Cerebellar cortex (tissue), 1 donor: Measurements from ENCODE around the gene IFNA21.
"Not testable (repeated sequence)": the region's sequence is repeated elsewhere in the genome, so short reads cannot be mapped to it uniquely, and the experiment has no call there.

Experiments
- DNase-seq: peaks from one replicate; pipeline ENCODE4 v3.0.0-alpha.2; 2015; ENCODE audit warnings: low spot score

IFNA21 gene

DNA sequence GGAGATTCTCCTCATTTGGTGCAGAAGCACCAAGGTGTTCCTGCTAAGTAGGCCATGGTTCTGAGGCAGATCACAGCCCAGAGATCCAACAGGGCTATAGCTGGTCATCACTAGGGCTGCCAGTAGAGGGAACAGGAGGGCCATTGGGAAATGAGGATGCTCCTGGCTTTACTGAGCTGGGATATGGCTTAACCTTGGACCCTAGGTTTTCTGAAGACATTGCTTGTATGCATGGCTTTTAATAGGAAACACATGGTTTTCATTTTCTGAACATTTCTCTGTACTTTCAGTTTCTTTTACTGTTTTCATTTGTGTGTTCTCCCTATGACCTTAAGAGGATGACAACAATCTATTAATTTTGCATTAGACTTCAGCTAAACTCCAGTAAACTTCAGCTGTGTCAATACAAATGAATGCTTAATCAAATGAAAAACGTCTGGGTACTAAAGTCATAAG lies 25.0 kb downstream of the IFNA21 start, which contains the start of gene IFNW1:
TSS of gene IFNW1 (minus strand) at position 406 of the 456 bp plus-strand sequence. CDS start at position 144, 262 bp downstream.
- no peak for DNase-seq

GRCh38 chr9:21137020-21137419 lies 29.4 kb downstream of the IFNA21 start:
- DNase-seq, result no peak

- DNase-seq, result no peak
Measured at GRCh38 chr9:21135736-21136135, 30.7 kb downstream of the IFNA21 start.

DNA sequence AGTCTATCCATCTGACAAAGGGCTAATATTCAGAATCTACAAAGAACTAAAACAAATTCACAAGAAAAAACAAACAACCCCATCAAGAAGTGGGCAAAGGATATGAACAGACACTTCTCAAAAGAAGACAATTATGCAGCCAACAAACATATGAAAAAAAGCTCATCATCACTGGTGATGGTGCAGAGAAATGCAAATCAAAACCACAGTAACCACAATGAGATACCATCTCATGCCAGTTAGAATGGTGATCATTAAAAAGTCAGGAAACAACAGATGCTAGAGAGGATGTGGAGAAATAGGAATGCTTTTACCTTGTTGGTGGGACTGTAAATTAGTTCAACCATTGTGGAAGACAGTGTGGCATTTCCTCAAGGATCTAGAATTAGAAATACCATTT lies 38.3 kb downstream of the IFNA21 start:
- not testable (repeated sequence) for DNase-seq

DNA sequence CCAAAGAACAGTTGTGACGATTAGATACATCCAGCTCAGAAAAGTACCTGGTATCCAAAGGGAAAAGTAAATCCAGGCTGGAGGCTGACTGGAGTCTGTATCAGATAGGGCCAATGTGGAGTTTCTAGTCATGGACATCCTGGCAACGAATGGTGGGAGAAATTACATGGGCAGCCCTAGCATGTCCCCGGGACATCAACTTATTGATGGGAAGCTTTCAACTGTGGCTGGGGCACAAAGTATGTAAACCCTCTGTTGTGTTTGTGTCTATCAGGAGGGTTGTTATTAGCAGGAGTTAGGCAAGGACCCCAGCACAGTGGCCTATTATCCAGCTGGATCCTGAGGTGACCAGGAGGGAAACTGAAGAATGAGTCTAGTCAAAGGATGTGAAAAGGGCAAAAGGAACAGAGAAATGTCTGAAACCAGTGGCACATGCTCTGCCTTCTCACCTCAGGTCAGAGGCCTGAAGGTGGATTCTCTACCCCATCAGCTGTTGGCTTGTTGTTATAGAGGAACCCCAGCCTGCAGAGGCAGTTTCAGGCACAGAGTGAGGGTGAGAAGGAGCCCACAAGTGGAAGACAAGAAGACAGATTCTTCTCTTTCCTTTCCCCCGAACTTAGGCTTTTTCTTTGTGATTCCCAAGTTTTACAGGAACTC lies 44.7 kb downstream of the IFNA21 start:
- no peak for DNase-seq

DNA sequence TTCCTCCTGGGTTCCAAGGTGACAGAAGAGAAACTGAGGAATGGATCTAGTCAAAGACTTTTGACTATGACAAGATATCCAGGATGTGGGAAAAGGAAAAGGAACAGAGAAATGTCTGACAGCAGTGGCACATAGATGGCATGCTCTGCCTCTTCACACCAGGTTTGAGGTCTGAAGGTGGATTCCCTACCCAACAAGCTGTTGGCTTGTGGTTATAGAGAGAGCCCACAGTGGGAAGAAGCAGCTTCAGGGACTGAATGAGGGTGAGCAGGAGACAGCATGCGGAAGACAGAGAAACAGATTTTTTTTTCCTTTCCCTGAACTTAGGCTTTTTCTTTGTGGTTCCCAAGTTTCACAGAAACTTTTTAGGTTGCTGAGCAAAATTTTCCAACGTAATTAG lies 45.4 kb downstream of the IFNA21 start:
- no peak for DNase-seq

- DNase-seq, result no peak
Measured at GRCh38 chr9:21119093-21119770, 47.2 kb downstream of the IFNA21 start.
